Inferior parietal cortex (tissue), 1 donor: Measurements from ENCODE around the gene B4GALT6.
A peak's percentile ranks its signal among the peaks of the same experiment; 100 is the strongest.
"Not testable (repeated sequence)": the region's sequence is repeated elsewhere in the genome, so short reads cannot be mapped to it uniquely, and the experiment has no call there.

Source experiments
- DNase-seq: peaks from one replicate; pipeline ENCODE4 v3.0.0-alpha.2; 2016; ENCODE audit errors: extremely low spot score

Gene B4GALT6, protein sequence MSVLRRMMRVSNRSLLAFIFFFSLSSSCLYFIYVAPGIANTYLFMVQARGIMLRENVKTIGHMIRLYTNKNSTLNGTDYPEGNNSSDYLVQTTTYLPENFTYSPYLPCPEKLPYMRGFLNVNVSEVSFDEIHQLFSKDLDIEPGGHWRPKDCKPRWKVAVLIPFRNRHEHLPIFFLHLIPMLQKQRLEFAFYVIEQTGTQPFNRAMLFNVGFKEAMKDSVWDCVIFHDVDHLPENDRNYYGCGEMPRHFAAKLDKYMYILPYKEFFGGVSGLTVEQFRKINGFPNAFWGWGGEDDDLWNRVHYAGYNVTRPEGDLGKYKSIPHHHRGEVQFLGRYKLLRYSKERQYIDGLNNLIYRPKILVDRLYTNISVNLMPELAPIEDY

DNA sequence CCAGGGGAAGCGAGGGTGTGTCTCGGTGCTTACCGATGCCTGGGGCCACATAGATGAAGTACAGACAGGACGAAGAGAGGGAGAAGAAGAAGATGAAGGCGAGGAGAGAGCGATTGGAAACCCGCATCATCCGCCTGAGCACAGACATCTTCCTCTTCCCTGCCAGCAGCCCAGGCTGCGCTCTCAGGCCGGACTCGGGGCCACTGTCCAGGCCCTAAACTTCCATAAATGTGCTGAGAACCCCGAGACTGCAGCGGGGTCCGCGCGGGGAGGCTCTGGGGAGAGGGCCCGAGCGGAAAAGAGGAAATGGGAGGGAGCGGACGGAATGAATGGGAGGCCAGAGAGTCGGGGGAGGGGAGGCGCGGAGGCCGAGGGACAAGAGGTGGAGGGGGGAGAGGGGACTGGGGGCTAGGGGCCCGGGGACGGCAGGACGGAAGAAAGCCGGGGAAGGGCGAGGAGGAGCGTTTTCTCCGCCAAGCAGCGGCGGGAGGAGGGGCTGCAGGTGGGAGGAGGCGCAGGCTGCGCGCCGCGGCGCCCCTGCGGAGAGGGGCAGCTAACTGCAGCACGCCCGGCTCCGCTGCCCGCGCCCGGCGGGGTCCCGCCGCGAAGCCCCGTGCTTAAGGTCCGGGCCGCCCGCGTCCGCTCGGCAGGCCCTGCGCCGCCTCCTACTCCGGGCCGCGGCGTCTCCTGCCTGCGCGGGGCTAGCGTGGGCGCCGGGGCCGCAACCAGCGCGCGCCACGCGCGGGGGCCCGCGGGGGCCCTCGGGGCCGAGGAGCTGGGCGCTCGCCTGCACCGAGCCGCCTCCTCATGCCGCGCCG is at the start of gene B4GALT6:
TSS of gene B4GALT6 (minus strand) at position 303 of the 818 bp plus-strand sequence. CDS start at position 148, 155 bp downstream.
- DNase-seq = no peak

DNA sequence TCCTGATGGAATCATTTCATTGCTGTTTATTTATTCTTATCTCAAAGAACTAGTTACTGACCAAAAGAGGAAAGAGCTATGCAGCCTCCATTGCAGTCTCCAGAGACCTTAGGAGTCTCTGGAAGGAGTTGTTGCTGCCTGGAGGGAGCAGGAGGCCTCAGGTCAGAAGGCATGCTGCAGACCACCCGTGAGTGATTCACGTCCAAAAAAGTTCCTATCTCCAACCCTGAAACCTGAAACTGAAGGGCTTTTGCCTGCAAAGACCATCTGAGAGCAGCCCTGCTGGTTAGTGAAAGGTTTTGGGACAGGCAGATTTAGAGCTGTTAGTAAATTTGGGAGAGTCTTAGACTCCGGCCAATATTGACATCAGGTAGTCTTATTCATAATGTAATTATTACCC is 47.2 kb upstream of the B4GALT6 start:
- DNase-seq = no peak

DNA sequence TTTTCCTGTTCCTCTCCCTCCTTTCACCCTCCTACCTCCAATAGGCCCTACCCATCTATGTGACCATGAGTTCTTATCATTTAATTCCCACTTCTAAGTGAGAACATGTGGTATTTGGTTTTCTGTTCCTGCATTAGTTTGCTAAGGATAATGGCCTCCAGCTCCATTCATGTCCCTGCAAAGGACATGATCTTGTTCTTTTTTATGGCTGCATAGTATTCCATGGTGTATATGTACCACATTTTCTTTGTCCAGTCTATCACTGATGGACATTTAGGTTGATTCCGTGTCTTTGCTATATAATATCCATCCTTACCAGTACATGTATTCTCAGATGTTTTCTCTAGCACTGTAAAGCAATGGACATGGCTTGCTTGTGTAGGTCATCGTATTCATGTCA is 44.8 kb upstream of the B4GALT6 start:
- not testable (repeated sequence) for DNase-seq

DNA sequence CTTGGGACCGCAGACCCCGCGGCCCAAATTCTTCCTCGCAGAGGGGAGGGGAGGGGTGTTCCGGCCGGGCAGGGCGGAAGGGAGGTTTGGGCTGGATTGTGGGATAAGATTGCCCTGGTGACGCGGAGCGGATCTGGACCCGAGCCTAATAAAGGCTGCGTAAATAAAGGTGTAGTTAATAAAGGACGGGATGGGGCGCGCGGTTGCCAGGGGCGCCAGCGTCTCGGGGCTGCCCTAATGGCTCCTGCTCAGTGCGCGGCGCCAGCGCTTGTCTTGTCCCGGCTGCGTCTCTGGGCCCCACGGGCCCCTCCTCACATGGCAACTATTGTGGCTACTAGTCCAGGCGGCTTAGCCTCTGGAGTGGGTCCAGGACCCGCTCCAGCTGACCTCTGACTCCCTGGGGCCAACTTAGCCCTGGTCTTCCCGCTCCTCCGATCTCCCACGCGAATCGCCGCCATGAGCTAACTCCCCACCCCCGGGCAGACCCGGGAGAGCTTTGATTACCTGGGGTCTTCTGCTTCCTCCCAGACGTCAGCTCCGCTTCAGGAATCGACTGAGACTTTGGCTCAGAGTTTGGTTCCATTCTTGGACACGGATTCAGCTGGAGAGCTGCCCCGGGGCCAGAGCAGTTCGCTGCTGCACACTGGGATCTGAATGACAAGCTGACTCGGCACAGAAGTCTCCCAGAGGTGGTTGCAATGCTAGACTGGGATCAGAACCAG is 39.8 kb upstream of the B4GALT6 start:
- DNase-seq = no peak

GRCh38 chr18:31723639-31723989 is 39.2 kb upstream of the B4GALT6 start:
- DNase-seq = no peak

DNA sequence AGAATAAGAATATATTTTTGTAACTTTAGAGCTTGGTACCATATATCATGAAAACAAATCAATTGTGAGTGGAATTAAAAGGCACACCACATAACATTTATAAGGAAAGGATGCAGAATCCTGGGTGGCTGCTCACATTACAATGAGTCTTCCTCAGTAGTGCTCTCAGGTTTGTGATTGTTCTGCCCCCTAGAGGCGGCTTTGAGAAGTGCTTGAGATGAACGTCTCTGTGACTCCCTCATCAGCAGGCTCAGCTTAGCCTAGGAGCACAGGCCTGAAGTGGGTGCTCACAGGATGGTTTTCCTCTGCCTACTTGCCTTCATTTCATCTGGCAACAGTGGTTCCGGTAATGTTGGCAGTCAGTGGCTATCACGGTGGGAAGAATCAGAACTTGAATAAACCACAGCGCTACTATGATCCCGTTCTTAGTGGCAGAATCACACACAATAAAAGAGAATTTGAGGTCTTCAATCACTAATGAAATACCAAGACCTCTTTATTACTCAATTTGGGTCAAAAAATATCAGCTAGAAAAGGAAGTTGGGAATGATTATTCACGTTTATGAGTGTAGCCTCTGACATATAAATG is 38.1 kb upstream of the B4GALT6 start:
- peak; percentile 96 for DNase-seq

DNA sequence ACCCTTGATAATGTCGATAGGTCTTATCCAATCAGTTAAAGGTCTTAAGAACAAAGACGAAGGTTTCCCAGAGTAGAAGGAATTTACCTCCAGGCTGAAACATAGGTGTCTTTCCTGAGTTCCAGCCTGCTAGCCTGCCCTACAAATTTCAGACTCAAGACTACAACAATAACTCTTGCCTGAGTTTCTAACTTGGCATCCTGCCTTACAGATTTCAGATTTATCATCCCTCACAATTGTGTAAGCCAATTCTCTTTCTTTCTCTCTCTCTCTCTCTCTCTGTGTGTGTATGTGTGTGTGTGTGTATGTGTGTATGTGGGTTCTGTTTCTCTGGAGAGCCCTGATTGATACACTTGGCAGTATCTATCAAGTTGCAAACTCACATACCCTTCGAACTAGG is 37.2 kb upstream of the B4GALT6 start:
- no peak for DNase-seq

DNA sequence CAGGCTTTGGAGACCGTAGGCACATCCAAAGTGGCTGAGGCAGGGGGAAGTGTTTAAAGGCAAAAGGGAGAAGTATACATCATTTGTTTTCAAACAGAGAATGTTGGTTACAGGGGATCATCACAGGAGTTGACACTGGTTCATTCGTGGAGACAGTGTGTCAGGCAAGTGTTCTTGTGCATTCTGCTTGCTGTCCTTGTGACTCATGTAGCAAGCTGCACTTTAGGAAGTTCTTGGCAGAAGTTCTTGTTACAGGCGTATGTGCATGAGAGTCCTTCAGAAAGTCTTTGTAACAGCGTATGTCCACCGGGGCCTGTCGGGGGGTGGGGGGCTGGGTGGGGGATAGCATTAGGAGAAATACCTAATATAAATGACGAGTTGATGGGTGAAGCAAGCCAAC is 36.5 kb upstream of the B4GALT6 start:
- no peak for DNase-seq

GRCh38 chr18:31719363-31720006 is 35.1 kb upstream of the B4GALT6 start:
- no peak for DNase-seq

GRCh38 chr18:31718386-31718785 is 34.0 kb upstream of the B4GALT6 start:
- DNase-seq = no peak

- no peak for DNase-seq
These were observed 32.0 kb upstream of the B4GALT6 start for GRCh38 chr18:31716362-31716761.

- no peak for DNase-seq
These were observed 27.2 kb upstream of the B4GALT6 start for GRCh38 chr18:31711365-31712172.

GRCh38 chr18:31710826-31711225 is 26.4 kb upstream of the B4GALT6 start:
- DNase-seq = no peak

GRCh38 chr18:31707815-31708214 is 23.4 kb upstream of the B4GALT6 start:
- no peak for DNase-seq

DNA sequence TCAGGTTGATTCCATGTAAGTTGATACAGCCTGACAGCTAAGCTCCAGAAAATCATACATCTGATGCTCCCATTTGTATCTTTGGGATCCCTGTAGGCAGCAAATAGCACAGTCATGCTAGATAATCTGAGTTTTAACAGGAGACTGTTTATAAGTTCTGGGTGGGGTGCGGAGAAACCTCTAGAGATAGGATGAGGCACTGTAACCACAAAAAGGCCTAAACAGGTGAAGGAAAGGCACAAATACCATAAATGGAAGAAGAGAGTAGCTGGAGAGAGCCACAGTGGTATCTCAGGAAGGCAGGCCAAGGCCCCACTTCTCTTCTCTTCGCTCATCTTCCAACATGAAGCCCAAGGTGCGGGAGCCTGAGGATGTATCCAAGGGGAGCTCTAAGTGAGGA is 18.1 kb upstream of the B4GALT6 start:
- no peak for DNase-seq

GRCh38 chr18:31701744-31702143 is 17.4 kb upstream of the B4GALT6 start:
- no peak for DNase-seq

DNA sequence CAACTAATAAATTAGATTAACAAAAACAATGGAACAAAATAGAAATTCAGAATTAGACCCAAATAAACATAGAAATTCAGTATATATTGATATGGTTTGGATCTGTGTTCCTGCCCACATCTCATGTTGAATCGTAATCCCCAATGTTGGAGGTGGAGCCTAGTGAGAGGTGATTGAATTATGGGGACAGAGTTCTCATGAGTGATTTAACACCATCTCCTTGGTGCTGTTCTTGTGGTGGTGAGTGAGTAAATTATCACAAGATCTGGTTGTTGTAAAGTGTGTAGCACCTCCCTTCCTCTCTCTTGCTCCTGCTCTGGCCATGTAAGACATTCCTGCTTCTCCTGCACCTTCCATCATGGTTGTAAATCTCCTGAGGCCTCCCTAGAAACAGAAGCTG is 16.6 kb upstream of the B4GALT6 start:
- DNase-seq = no peak

DNA sequence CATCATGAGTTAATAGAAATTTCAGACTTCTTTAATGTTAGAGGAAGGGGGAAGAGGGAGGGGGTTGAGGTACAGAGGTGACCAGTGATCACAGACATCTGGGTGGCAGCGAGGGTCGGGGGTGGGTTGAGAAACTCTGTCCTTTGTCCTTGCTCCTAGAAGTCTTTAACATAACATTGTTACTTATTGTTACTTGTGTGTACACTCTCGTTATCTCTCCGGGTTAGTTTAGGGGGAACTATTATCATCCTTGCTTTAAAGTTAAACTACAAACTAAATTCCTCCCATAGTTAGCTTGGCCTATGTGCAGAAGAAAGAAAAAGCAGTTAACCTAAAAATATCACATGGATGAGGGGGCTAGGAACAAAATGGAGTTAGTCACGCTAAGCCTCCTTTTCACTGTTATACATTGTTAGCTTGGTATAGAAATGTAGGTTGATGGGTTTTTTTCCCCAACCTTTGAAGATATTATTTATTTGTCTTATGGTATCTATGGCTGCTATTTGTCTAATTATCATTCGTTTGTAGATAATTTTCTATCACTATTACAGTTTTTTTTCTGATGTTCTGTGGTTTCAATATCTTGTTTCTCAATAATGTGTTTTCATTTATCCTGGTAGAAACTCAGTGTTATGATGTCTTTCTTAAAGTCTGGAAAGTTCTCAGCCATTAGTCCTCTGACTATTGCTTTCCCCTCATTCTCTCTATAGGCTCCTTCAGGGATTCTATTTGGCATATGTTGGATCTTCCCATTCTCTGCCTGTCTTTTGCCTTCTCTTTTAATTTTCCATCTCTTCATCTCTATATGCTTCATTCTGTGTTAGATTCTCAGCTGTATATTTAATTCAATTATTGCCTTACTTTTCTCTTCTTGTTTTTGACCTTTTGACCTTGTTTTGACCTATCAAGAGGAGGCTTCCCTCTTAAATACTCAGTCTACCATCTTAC is 13.2 kb upstream of the B4GALT6 start:
- no peak for DNase-seq

DNA sequence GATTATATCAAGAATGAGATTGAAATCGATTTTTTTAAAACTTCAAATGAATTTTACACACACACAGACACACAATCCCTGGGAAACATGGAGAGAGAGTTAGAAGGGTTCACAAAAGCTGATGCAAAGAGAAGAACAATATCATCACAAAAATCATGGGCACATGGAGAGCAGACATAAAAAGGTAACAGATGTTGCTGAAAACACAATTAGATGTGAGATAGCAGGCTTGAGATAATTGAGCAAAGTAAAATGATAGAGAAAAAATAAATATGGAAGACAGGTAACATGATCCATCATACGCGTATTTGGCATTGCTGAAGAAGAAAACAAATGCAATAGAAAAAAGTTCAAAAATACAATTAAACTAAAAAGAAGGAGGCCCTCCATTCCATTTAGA is 11.6 kb upstream of the B4GALT6 start:
- DNase-seq = no peak

DNA sequence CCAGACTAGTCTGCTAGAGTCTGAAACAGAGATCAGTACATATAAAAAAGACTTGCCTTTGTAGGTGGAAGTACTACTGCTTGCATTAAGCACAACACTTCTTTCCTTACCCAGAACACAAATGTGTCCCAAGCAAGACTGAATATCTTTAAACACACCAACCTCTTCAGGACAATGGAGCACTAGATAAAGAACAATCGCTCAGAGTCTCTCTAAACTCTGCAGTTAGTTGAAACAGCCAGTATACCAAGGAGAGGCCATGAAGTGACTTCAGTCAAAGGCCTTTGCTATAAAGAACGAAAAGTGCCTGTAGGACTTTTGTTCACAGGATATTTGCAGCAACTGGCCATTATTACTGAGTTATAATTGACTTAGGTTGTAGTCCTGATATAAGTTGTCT is 9.9 kb upstream of the B4GALT6 start:
- no peak for DNase-seq
